GM12891 (cell line): ENCODE measurements around the gene ERMARD.

Experiments
- PAX5 ChIP-seq: IDR thresholded peaks from 2 replicates; pipeline ENCODE4 v1.6.1; 2011; ENCODE audit warnings: low read length, moderate library complexity, mild to moderate bottlenecking; ENCODE audit not compliant: insufficient read depth, severe bottlenecking
- POLR2A ChIP-seq: IDR thresholded peaks from 2 replicates; pipeline ENCODE4 v1.6.1; 2011; ENCODE audit warnings: low read depth, low read length, control low read depth
- POLR2AphosphoS5 ChIP-seq: IDR thresholded peaks from 2 replicates; pipeline ENCODE4 v1.6.1; 2011; ENCODE audit warnings: low read depth, low read length, control low read depth
- POU2F2 ChIP-seq: IDR thresholded peaks from 2 replicates; pipeline ENCODE4 v1.6.1; 2011; ENCODE audit warnings: low read depth, mild to moderate bottlenecking, control low read depth, low read length, moderate library complexity
- SPI1 ChIP-seq: IDR thresholded peaks from 2 replicates; pipeline ENCODE4 v1.6.1; 2011; ENCODE audit warnings: low read depth, low read length, control low read depth
- TAF1 ChIP-seq: IDR thresholded peaks from 2 replicates; pipeline ENCODE4 v1.6.1; 2011; ENCODE audit warnings: low read depth, low read length, control low read depth

- TF ChIP-seq POLR2AphosphoS5 (no peak), POLR2A (no peak), TAF1 (no peak), PAX5 (no peak), POU2F2 (no peak), SPI1 (no peak)
Observed at GRCh38 chr6:169803816-169804340, 52.5 kb downstream of the ERMARD start.
